ENCODE results near the gene HHIPL1.

- TF ChIP-seq POLR2A (IDR thresholded peaks at IDR 0.05): no peak
- TF ChIP-seq CTCF (IDR thresholded peaks at IDR 0.05): no peak
Measured at GRCh38 chr14:99651953-99652746, 7.2 kb downstream of the HHIPL1 start.
